Suprapubic skin (tissue), 4 donors: ENCODE results near the gene ACTMAP. TPM values are rescaled to one million over a fixed set of nuclear protein-coding genes. Genes with fewer than 3 reads are reported as not detected.
"Not testable (repeated sequence)": the region's sequence is repeated elsewhere in the genome, so short reads cannot be mapped to it uniquely, and the experiment has no call there.

ENCODE experiments used
- DNase-seq, 2 donors: peaks; one replicate each; pipeline ENCODE4 v3.0.0-alpha.2; 2019; ENCODE audit warnings: low spot score in 2 of 2
- H3K27ac ChIP-seq: fragments of 200-600 bp; sonication (generic); one replicate; pipeline ENCODE4 v1.5.1; 2019
- H3K27me3 ChIP-seq: fragments of 200-600 bp; sonication (generic); one replicate; pipeline ENCODE4 v1.5.1; 2019
- H3K36me3 ChIP-seq: fragments of 200-600 bp; sonication (generic); one replicate; pipeline ENCODE4 v1.5.1; 2019
- H3K4me1 ChIP-seq: fragments of 200-600 bp; sonication (generic); one replicate; pipeline ENCODE4 v1.5.1; 2019
- H3K4me3 ChIP-seq: fragments of 200-600 bp; sonication (generic); one replicate; pipeline ENCODE4 v1.5.1; 2019; ENCODE audit warnings: mild to moderate bottlenecking
- H3K9me3 ChIP-seq: fragments of 200-600 bp; sonication (generic); one replicate; pipeline ENCODE4 v1.5.1; 2019
- EP300 ChIP-seq: sonication (generic); formaldehyde crosslinking; IDR thresholded peaks from one replicate; pipeline ENCODE4 v1.6.1; 2017; ENCODE audit warnings: antibody characterized with exemption
- POLR2A ChIP-seq, 2 donors: fragments of 450-650 bp; IDR thresholded peaks; one replicate each; pipeline ENCODE4 v1.6.1; 2017; ENCODE audit warnings: antibody characterized with exemption in 2 of 2, mild to moderate bottlenecking in 2 of 2, moderate library complexity in 2 of 2
- POLR2AphosphoS5 ChIP-seq, 3 donors: sonication (generic); formaldehyde crosslinking; IDR thresholded peaks; one replicate each; pipeline ENCODE4 v1.6.1; 2017; ENCODE audit warnings: antibody characterized with exemption in 3 of 3
- WGBS: methylation state at CpG from one replicate; pipeline ENCODE4 v1.1.5; 2018; 5-methylcytosine and 5-hydroxymethylcytosine counted together
- total RNA-seq, 4 donors: library from RNA; depleted of rRNA; stranded (reverse); fragments of >200 nt; gene quantifications; one replicate each; pipeline ENCODE4 v1.1.0, GENCODE V29; 2016
- TF ChIP-seq, protein P1 (sequence below), 2 donors: fragments of 200-600 bp in 1 of 2; fragments of 450-650 bp in 1 of 2; sonication (generic) in 1 of 2; IDR thresholded peaks; one replicate each; pipeline ENCODE4 v1.5.1; 2016 to 2019; ENCODE audit warnings: antibody characterized with exemption in 2 of 2, mild to moderate bottlenecking in 1 of 2, moderate library complexity in 1 of 2

Gene ACTMAP
- total RNA-seq, 4 donors from 2014 or later = 3.8 to 9.9 (median 5.4) TPM

DNA sequence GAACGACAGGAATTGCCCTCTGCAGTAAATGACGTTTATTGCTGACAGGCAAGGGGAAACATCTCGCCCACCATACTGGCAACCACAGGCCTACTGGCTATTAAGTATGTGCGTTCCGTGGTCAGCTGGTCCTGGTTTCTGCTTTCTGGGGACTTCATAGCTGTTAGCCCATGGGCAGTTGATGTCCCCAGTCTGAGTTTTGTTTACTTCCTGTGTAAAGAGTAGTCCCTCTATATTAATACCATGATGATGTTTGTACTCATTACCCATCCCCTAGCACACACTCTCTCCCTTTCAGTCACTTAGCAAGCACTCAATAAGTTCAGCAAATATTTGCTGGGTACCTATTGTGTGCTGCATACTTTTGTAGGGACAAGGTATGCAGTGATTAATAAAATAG is 18.6 kb upstream of the ACTMAP start:
- TF ChIP-seq POLR2AphosphoS5 (IDR thresholded peaks at IDR 0.05) = no peak
- TF ChIP-seq, protein P1, sequence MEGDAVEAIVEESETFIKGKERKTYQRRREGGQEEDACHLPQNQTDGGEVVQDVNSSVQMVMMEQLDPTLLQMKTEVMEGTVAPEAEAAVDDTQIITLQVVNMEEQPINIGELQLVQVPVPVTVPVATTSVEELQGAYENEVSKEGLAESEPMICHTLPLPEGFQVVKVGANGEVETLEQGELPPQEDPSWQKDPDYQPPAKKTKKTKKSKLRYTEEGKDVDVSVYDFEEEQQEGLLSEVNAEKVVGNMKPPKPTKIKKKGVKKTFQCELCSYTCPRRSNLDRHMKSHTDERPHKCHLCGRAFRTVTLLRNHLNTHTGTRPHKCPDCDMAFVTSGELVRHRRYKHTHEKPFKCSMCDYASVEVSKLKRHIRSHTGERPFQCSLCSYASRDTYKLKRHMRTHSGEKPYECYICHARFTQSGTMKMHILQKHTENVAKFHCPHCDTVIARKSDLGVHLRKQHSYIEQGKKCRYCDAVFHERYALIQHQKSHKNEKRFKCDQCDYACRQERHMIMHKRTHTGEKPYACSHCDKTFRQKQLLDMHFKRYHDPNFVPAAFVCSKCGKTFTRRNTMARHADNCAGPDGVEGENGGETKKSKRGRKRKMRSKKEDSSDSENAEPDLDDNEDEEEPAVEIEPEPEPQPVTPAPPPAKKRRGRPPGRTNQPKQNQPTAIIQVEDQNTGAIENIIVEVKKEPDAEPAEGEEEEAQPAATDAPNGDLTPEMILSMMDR (IDR thresholded peaks at IDR 0.05) = no peak
- TF ChIP-seq POLR2A (IDR thresholded peaks at IDR 0.05) = no peak
- no peak for TF ChIP-seq EP300
- Histone ChIP-seq H3K4me1 (no peaks in the 10 kb centered on the region), H3K27me3 (no peaks in the 10 kb centered on the region), H3K27ac (no peak overlapping the region), H3K4me3 (no peak overlapping the region), H3K9me3 (peaks cover 3% of the 10 kb centered on the region), H3K36me3 (peaks cover 29% of the 10 kb centered on the region)
- DNase-seq = no peak
- WGBS = 72% methylated on average over 5 of the region's 5 CpGs

GRCh38 chr19:40766385-40766784 is 16.1 kb upstream of the ACTMAP start:
- WGBS = 96% methylated on average over 13 of the region's 13 CpGs
- peaks cover 53% of the 10 kb centered on the region for H3K36me3 ChIP-seq
- not testable (repeated sequence) for DNase-seq

GRCh38 chr19:40763963-40764362 is 13.7 kb upstream of the ACTMAP start:
- H3K27ac ChIP-seq = no peak overlapping the region

More at GRCh38 chr19:40766385-40766784, 16.1 kb upstream of the ACTMAP start:
- not testable (repeated sequence) for H3K27ac ChIP-seq, H3K4me3 ChIP-seq, H3K27me3 ChIP-seq, H3K4me1 ChIP-seq, H3K9me3 ChIP-seq

GRCh38 chr19:40763526-40763925 is 13.2 kb upstream of the ACTMAP start:
- Histone ChIP-seq H3K27me3 (no peaks in the 10 kb centered on the region), H3K27ac (no peak overlapping the region), H3K9me3 (no peaks in the 10 kb centered on the region), H3K4me1 (no peaks in the 10 kb centered on the region), H3K36me3 (peaks cover 82% of the 10 kb centered on the region), H3K4me3 (no peak overlapping the region)
- WGBS = 94% methylated on average over 7 of the region's 7 CpGs
- DNase-seq = no peak
- no peak for TF ChIP-seq POLR2AphosphoS5 (IDR thresholded peaks at IDR 0.05)
- TF ChIP-seq, protein P1 (IDR thresholded peaks at IDR 0.05) = no peak
- TF ChIP-seq EP300 = no peak
- no peak for TF ChIP-seq POLR2A (IDR thresholded peaks at IDR 0.05)

More at GRCh38 chr19:40763963-40764362, 13.7 kb upstream of the ACTMAP start:
- Histone ChIP-seq H3K9me3 (no peaks in the 10 kb centered on the region), H3K4me3 (no peak overlapping the region), H3K4me1 (no peaks in the 10 kb centered on the region), H3K36me3 (peaks cover 78% of the 10 kb centered on the region), H3K27me3 (no peaks in the 10 kb centered on the region)
- WGBS = 91% methylated on average over 10 of the region's 10 CpGs
- DNase-seq = no peak
- TF ChIP-seq POLR2A (IDR thresholded peaks at IDR 0.05) (no peak), POLR2AphosphoS5 (IDR thresholded peaks at IDR 0.05) (no peak), EP300 (no peak)
- TF ChIP-seq, protein P1 (IDR thresholded peaks at IDR 0.05) = no peak

- WGBS = 87% methylated on average over 17 of the region's 17 CpGs
These were observed 12.6 kb upstream of the ACTMAP start for GRCh38 chr19:40762754-40763470.

More at GRCh38 chr19:40762754-40763470, 12.6 kb upstream of the ACTMAP start:
- H3K4me1 ChIP-seq = no peaks in the 10 kb centered on the region
- no peaks in the 10 kb centered on the region for H3K9me3 ChIP-seq
- no peak for TF ChIP-seq EP300
- TF ChIP-seq POLR2A (IDR thresholded peaks at IDR 0.05) = no peak
- no peak for TF ChIP-seq POLR2AphosphoS5 (IDR thresholded peaks at IDR 0.05)
- TF ChIP-seq, protein P1 (IDR thresholded peaks at IDR 0.05) = no peak
- no peaks in the 10 kb centered on the region for H3K27me3 ChIP-seq
- H3K4me3 ChIP-seq = no peak overlapping the region
- H3K27ac ChIP-seq = no peak overlapping the region
- peaks cover 88% of the 10 kb centered on the region for H3K36me3 ChIP-seq
- DNase-seq = no peak
